ENCODE measurements around the gene CHTOP. TPM values are rescaled to one million over a fixed set of nuclear protein-coding genes. Genes with fewer than 3 reads are reported as not detected.

Gene CHTOP
- polyA plus RNA-seq, 4 donors, result 99.3 to 149 (median 123) TPM

DNA sequence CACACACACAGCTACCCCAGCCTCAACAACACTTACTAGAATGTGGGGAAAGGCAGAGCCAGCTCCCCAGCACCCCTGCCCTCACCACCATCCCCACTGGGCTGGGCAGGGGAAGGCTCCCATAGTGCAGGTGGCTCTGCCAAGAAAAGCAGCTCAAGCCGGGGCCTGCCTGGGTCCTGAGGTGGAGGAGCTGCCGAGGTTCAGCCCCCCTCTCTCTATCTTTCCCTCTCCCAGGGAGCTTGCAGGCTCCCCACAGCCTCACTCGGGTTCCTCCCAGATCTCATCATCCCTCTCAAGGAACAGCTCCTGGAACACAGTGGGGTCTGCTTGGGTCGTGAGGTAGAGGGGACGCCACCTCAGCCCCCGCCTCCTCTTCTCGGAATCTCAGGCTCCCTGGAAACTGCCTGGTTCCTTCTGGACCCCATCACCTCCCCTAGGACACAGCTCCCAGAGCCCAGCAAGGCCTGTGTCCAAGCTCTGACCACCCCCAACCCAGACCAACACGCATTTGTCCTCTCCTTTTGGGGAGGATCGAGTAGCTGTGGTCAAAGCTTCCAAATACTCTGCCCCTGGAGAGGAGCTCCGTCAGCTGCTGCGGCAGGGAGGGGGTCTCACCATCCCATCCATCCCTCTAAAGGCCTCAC, 21.6 kb upstream of the CHTOP start:
- no peak for DNase-seq (ENCODE audit: low read depth in 4 of 4, low spot score in 3 of 4)

DNA sequence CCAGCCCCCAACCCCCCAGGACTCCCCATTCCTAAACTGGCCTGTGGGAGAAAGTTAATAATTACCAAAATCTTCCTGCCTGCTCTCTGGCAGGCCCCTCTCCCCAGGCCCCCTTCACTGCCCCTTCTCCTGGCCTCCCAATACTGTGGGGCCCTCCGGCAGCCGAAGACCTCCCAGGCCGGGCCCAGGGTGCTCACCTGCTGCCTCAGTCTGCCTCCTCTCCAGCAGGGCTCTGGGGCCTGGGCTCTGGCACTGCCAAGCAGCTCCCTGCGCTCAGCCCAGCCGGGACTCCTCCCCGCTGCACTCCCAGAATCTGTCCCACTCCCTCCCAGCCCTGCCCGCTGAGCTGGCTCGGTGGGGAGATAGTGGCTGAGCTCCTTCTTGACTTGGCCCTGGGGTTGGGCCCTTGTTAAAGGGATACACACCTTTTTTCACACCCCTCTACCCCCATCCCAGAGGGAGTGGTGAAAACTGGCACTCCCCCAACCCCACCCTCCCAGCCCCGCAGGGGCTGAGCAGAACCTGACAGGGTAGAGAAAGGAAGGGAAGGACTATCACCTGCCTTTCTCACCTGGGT, 21.0 kb upstream of the CHTOP start, which contains the start of gene S100A16:
TSS of gene S100A16 (minus strand) at position 383 of the 577 bp plus-strand sequence. CDS start 4,986 bp downstream, outside the sequence.
- DNase-seq (ENCODE audit: low read depth in 4 of 4, low spot score in 3 of 4), result no peak

DNA sequence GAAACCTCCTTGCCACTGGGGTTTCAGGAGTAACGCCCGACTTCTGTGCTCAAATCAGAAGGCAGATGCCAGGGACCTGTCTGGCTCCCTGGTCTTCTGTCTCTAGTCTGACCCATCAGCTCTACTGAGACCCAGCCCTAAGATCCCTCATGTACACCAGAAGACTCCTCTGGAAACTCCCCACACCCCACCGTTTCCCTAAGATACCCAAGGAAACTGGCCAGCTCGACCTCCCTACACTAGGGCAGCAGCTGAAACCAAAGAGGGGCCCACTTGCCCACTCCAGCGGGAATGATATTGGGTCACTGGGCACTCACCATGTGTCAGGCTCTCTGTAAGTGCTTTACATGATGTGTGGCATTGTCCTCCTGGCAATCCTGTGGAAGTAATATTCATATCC, 20.5 kb upstream of the CHTOP start:
- no peak for DNase-seq (ENCODE audit: low read depth in 4 of 4, low spot score in 3 of 4)

DNA sequence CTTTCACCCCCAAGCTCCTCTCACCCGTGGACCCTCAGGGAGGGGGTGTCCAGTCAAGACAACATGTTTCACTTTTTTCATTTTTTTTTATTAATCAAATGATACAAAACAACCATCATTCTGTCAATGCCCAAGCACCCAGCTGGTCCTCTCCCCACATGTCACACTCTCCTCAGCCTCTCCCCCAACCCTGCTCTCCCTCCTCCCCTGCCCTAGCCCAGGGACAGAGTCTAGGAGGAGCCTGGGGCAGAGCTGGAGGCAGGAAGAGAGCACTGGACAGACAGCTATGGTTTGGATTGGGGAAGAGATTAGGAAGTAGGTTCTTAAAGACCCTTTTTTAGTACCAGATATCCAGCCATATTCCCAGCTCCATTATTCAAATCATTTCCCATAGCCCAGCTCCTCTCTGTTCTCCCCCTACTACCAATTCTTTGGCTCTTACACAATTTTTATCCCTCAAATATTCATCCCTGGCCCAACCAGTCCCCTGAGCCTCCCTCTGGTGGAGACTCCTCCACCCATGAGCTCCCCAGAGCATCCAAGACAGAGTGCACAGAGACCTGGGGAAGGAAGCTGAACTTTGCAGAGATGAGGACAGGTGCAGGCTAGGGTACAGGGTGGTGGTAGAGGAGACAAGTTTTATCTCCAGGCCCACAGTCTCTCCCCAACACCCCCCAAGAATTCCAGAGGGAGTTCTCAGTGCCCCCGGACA, 19.5 kb upstream of the CHTOP start:
- DNase-seq (ENCODE audit: low read depth in 4 of 4, low spot score in 3 of 4), result no peak

DNA sequence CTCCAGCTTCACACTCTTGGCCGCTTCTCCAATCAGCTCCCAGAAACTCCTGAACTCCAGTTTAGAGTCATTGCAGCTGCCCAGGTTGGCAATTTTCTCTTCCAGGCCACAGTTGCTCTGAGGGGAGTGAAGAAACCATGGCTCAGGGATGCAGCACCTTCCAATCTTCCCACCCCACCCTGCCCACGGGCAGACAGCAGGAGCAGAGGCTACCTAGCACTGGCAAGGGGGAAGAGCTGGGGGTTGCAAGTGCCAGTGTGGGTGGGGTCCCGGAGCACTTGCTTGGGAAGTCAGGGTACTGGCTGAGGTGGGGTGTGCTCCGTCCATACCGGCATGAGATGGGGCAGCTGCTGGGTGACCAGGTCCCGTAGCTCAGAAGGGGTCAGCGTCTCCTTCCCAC, 19.0 kb upstream of the CHTOP start:
- no peak for DNase-seq (ENCODE audit: low read depth in 4 of 4, low spot score in 3 of 4)

DNA sequence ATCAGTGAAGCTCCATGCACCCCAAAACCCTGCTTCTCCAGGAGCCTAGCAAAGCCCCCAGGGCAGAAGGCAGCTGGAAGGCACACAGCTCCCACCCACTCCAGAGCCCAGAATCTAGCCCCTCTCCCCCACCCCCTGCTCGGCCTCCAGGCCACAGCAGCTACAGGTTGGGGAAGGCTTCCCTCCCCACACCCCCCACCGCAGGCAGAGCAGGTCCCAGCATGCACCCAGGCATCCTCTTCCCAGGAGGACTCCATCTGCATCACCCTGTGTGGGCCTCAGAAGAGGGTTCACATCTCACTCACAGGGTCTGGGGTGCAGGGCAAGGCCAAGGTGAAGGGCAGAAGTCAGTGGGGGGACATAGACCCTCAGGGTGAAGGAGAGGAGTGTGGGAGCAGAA, 18.5 kb upstream of the CHTOP start:
- DNase-seq (ENCODE audit: low read depth in 4 of 4, low spot score in 3 of 4), result no peak

DNA sequence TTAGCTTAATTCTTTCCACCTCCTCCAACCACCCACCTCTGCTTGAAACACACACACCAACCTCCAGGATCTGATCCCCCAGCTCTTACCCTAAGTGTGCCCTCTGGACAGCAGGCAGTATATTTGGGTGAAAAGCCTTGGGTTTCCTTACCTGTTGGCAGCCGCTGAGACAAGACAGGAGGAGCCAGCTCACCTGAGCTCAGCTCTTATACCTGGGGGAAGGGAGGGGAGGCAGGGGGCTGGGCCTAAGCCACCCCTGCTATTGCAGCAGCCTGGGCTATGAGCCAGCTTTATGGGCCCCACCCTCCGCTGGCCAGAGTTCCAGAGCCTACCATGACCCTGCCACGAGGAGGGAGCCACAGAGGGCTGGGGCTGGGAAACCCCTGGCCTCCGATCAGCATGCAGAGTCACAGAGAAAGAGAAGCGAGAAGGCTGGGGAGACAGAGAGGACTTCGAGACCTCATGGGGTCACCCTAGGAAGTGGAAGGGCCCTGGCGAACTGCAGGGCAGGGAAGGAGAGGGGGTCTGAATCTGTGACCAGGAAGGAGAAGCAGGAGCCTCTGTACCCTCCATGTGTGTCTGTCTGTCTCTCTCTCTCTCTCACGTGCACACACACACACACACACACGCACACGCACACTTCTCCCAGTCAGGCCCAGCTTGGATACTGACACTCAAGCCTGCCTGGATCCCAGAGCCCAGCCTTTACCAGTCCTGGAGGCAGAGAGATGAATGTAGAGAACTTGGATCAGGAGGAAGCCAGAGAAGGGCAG, 17.5 kb upstream of the CHTOP start, which contains the start of gene S100A14:
TSS of gene S100A14 (minus strand) at position 182 of the 773 bp plus-strand sequence. CDS start 467 bp downstream, outside the sequence.
- no peak for DNase-seq (ENCODE audit: low read depth in 4 of 4, low spot score in 3 of 4)

DNA sequence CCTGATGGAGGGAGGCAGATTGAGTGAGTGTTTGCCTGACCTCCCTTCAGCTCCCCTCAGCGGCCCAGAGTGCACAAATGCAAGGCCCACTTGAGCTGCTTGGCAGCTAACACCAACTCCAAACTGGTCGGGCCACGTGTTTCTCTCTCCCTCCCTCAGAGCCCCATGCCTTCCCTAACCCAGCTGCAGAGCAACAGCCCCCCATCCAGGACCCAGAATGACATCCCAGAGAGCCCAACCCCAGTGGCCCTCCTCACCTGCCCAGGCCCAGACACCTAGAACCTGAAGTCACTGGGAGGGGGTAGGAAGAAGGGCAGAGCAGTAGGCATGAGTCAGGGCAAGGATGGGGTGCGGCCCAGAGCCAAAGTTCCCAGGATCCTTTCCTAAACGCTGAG, 17.0 kb upstream of the CHTOP start:
- no peak for DNase-seq (ENCODE audit: low read depth in 4 of 4, low spot score in 3 of 4)

DNA sequence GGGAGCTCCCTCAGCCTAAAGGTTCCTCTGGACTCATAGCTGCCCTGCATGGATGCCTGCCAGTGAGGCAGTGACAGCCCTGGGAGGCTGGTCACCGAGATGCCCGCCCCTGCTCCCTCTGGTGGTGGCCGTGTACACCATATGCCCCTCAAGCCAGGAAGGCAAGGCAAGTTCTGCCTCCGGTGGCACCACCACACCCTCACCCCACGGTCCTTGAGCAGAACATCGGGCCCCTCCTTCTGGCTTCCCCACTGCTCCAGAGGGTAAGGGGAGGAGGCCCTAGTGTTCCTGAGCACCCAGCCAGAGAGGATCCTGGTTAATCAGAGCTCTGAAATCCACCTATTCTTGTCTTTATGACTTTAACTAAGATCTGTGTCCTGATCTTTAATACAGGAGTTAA, 16.2 kb upstream of the CHTOP start:
- no peak for DNase-seq (ENCODE audit: low read depth in 4 of 4, low spot score in 3 of 4)

DNA sequence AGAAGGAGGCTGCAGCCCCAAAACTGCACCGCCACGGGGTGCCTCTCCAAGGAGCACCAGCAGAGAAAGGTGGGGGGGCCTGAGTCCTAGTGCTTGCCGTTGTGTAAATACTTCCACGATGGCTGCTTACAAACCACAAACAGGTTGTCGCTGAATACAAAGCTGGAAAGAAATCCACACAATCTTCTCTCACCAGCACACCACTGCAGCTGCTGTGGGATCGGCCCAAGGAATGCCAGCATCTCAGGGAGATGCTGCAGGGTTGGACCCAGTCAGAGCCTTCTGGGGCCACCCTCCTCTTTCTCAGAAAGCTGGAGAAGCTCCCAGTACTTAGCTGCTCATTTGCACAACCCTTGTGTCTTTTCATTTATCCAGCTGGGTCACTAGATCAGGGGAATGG, 14.7 kb upstream of the CHTOP start:
- no peak for DNase-seq (ENCODE audit: low read depth in 4 of 4, low spot score in 3 of 4)

DNA sequence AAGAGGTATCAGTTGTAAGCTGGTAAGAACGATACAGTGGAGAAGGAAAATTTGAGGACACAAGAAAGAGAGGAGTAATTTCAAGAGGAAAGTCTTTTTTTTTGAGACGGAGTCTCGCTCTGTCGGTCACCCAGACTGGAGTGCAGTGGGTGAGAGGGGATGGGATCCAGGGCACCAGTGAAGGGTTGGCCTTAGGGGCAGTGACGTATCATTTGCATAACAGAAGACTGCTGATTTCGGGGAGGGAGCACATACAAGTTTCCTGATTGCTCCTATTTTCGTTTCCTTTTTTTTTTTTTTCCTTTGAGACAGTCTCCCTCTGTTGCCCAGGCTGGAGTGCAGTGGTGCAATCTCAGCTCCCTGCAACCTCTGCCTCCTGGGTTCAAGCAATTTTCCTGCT, 10.8 kb upstream of the CHTOP start:
- no peak for DNase-seq (ENCODE audit: low read depth in 4 of 4, low spot score in 3 of 4)

DNA sequence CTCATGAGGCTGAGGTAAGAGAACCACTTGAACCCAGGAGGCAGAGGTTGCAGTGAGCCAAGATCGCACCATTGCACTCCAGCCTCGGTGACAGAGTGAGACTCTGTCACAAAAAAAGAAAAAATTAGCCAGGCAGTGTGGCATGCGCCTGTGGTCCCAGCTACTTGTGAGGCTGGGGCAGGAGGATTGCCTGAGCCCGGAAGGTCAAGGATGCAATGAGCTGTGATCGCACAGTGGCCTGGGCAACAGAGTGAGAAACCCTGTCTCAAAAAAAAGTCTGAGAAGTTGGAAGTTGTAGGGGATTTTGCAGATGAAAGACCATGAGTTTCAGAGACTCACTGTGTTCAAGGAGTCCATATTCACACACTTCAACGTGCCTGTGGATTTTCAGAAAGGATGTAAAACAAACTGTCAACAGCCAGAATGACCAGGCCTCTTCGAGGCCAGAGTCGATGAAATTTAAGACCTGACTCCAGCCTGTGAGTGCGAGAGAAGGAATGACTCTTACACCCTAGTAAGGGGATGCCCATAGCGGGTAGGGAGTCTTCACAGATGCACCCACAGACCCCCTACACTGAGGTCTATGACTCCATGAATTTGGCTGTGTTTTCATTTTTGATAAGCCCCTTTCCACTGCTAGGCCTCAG, 8.8 kb upstream of the CHTOP start:
- DNase-seq (ENCODE audit: low read depth in 4 of 4, low spot score in 3 of 4), result no peak

DNA sequence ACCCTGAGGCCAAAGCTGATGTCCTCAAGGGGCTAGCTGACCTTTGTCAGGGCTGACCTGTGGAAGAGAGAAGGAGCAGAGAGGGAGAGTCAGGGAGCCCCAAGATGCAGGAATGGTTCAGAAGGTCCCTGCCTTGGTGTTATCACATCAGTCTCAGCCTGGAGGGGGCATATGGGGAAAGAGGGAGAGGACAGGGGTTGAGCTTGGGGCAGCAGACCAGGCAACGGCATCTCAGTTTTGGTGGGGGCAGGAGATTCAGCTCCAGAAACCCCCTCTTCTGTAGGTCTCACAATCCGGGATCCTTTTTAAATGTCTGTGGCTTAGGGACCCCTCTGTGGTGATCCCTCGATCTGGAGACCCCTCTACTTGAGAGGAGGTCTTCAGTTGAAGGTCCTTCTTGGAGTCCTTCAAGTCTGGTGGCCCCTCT, 7.4 kb upstream of the CHTOP start:
- no peak for DNase-seq (ENCODE audit: low read depth in 4 of 4, low spot score in 3 of 4)

DNA sequence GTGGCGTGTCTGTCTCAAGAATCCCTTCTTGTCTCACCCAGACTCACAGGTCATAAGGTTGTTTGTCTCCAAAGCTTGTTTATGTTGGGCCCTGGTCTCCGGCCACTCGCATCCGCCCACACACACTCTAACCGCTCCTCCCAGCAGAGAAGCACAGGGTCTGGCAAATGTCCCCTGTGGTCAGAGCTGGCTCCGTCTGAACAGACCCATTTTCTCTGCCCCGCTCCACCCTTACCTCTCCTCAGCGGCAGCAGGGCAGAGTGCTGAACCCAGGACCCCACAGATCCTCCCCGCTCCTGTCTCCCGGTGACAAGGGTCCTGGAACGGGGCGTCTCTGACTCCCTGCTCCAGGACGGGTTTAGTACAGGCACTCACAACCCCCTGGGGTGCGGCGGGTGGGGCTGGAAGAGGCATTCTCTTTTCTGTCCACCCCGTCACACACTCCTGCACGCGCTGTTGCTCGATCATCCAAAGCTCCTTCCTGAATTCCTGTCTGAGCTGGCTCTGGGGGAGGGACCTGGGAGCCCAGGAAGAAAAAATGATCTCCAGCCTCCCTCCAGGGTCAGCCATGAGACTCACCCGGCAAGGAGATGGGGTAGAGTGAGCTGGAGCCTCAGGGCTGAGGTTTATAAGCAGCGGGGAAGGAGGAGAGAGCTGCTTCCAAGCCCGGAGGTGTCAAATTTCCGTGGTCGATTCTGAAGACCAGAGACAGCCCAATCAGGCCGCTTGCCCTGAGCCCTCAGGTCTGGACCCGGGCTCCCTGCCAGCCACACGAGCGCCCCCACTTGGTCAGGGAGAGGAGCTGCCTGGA, 6.8 kb upstream of the CHTOP start, which contains the start of gene S100A13:
TSS of gene S100A13 (minus strand) at position 602 of the 811 bp plus-strand sequence. CDS start 1,033 bp downstream, outside the sequence.
- DNase-seq (ENCODE audit: low read depth in 4 of 4, low spot score in 3 of 4), result peak; percentile 70 to 83 (median 76)

DNA sequence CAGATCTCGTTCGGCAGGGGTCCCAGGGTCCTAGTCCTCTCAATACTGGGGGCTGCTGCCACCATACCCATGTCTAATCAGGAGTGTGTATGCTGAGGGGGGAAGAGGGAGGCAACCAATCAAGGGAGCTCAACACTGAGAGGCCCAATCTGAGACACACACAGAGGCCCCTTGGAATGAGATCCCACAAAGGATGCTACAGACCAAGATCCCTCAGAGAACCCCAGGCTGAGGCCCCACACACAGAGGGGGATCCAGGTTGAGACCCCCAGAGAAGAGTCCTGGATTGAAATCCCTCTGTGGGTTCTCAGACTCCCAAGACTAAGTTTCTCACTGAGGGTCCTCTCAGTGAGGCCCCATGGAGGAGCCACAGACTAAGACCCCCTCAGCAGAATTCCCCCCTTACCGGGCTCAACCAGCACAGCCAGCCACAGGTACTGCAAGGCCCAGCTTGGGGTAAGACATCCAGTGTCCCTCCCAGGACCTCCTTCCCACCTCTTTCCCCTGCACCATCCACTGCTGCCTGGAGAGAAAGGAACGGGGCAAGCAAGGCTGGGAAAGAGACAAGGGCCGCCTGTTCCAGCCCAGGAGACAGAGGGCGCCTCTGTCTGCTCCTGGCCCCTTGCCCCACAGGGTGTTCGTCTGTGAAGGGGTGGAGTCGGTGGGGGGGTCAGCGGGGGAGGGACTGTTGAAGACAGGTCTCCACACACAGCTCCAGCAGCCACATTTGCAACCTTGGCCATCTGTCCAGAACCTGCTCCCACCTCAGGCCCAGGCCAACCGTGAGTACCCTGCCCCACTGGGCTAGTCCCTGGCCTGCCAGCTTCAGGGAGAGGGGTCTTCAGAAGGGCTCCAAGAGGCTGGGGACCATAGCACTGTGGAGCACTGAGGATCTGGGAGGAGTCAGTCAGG, 5.9 kb upstream of the CHTOP start, which contains the start of gene S100A1:
TSS of gene S100A1 (plus strand) at position 720 of the 912 bp plus-strand sequence. CDS start 2,088 bp downstream, outside the sequence.
- no peak for DNase-seq (ENCODE audit: low read depth in 4 of 4, low spot score in 3 of 4)

DNA sequence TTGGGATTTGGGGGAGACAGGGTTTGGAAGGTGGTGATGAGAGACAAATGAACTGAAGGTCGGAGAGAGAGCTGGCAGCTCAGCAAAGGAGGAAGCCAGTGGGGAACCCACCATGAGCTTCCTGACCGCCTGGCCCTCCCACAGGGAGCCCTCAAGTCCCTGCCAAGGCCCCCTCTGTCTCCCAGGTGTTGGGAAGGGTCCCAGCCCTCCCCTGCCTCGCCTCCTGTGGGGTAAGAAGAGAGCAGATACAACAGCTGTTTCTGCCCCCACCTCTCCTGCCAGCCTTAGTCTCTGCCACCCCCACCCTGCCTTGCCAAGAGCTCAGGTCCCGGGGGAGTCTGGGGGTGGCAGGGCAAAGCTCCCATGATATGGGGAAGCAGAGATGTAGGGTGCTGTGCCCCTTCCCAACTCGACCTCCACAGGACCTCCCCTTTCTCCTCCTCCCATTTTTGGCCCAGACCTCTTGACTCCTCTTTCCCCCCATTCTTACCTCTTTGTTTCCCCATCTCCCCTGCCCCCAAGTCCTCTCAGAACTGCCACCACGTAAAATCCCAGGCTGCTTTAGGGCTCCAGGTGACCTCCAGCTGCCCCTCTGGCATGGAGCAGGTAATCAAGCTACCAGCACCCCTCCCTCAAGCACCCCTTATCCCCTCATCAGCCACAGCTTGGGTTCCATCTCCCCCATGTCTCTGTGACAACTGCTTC, 5.1 kb upstream of the CHTOP start:
- DNase-seq (ENCODE audit: low read depth in 4 of 4, low spot score in 3 of 4), result no peak

DNA sequence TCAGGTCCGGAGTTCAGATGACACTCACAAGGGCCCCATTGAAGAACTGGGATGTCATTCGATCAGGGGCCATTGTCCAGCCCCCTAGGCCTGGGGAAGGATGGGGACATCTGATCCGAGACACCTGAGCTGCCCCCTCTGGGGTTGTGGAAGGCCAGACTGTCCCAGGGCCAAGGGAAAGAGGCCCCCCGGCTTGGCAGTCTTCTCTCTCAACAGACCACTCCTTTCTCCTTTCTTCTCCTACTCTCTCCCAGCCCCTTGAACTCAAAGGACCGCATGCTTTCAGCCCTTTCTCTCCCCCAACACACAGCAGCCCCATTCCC, 4.6 kb upstream of the CHTOP start:
- DNase-seq (ENCODE audit: low read depth in 4 of 4, low spot score in 3 of 4), result no peak

DNA sequence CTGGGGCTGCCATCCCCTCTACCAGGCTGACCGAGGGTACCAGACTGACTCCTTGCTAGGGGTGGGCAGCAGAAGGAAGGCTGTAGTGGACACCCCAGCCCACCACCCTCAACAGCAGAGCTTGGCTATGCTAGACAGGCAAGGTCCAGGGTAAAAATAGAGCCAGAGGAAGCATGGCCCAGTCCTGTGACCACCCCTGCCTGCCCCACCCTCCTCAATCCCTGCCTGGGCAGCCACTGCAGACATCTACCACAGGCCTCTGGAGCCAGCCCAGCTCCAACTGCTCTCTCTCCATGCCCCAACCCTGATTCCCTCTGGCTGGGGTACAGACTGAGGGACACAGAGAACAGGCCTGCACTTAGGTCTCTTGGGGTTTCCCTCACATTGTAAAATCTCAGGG, 3.9 kb upstream of the CHTOP start:
- no peak for DNase-seq (ENCODE audit: low read depth in 4 of 4, low spot score in 3 of 4)
